Osteocyte (in vitro differentiated cells): Measurements from ENCODE around the gene WDR7. TPM values are rescaled to one million over a fixed set of nuclear protein-coding genes. Genes with fewer than 3 reads are reported as not detected.

Experiments
- DNase-seq: peaks from one replicate; pipeline ENCODE4 v3.0.0; 2021; ENCODE audit warnings: mixed read lengths; ENCODE audit not compliant: unreplicated experiment; ENCODE audit errors: extremely low spot score
- H3K27ac Mint-ChIP-seq: one replicate; pipeline ENCODE4 v1.8.0; 2021; ENCODE audit warnings: mild to moderate bottlenecking, mixed read lengths; ENCODE audit not compliant: unreplicated experiment
- H3K27me3 Mint-ChIP-seq: one replicate; pipeline ENCODE4 v1.8.0; 2021; ENCODE audit warnings: mixed read lengths; ENCODE audit not compliant: unreplicated experiment
- H3K36me3 Mint-ChIP-seq: one replicate; pipeline ENCODE4 v1.8.0; 2021; ENCODE audit warnings: mixed read lengths; ENCODE audit not compliant: unreplicated experiment
- H3K4me1 Mint-ChIP-seq: one replicate; pipeline ENCODE4 v1.8.0; 2021; ENCODE audit warnings: mixed read lengths; ENCODE audit not compliant: unreplicated experiment
- H3K4me3 Mint-ChIP-seq: one replicate; pipeline ENCODE4 v1.8.0; 2021; ENCODE audit warnings: mild to moderate bottlenecking, moderate library complexity, mixed read lengths; ENCODE audit not compliant: unreplicated experiment
- H3K9me3 Mint-ChIP-seq: one replicate; pipeline ENCODE4 v1.8.0; 2021; ENCODE audit warnings: mixed read lengths; ENCODE audit not compliant: unreplicated experiment
- CTCF ChIP-seq: fragments of 200-600 bp; sonication (generic); IDR thresholded peaks from 2 replicates; pipeline ENCODE4 v1.5.0; 2021; ENCODE audit warnings: antibody characterized with exemption, mild to moderate bottlenecking, moderate library complexity
- total RNA-seq: library from RNA; stranded (reverse); gene quantifications from 2 replicates; pipeline ENCODE4 v1.2.1, GENCODE V29; 2021

The WDR7 gene
- total RNA-seq, 1 donor from 2014 or later, result 25.9 TPM

- no peak for TF ChIP-seq CTCF
- Mint-ChIP-seq H3K36me3 (peaks cover 5% of the 10 kb centered on the region), H3K4me1 (no peaks in the 10 kb centered on the region), H3K27me3 (no peaks in the 10 kb centered on the region), H3K4me3 (no peak overlapping the region), H3K27ac (no peak overlapping the region), H3K9me3 (no peaks in the 10 kb centered on the region)
- no peak for DNase-seq
These were observed 323.0 kb downstream of the WDR7 start for GRCh38 chr18:56974141-56974540.

- no peak for TF ChIP-seq CTCF
These were observed 324.1 kb downstream of the WDR7 start for GRCh38 chr18:56975276-56975675.

GRCh38 chr18:56977309-56977708 lies 326.1 kb downstream of the WDR7 start:
- no peak for DNase-seq
- H3K9me3 Mint-ChIP-seq, result no peaks in the 10 kb centered on the region
- no peak overlapping the region for H3K27ac Mint-ChIP-seq
- no peak for TF ChIP-seq CTCF
- H3K4me1 Mint-ChIP-seq, result no peaks in the 10 kb centered on the region
- H3K4me3 Mint-ChIP-seq, result no peak overlapping the region
- peaks cover 9% of the 10 kb centered on the region for H3K36me3 Mint-ChIP-seq
- H3K27me3 Mint-ChIP-seq, result no peaks in the 10 kb centered on the region

More at GRCh38 chr18:56975276-56975675, 324.1 kb downstream of the WDR7 start:
- Mint-ChIP-seq H3K9me3 (no peaks in the 10 kb centered on the region), H3K36me3 (peaks cover 4% of the 10 kb centered on the region), H3K4me1 (no peaks in the 10 kb centered on the region), H3K27ac (no peak overlapping the region), H3K4me3 (no peak overlapping the region), H3K27me3 (no peaks in the 10 kb centered on the region)
- DNase-seq, result no peak

- H3K9me3 Mint-ChIP-seq, result no peaks in the 10 kb centered on the region
- no peak for DNase-seq
- no peaks in the 10 kb centered on the region for H3K4me1 Mint-ChIP-seq
- H3K36me3 Mint-ChIP-seq, result peaks cover 9% of the 10 kb centered on the region
- H3K27ac Mint-ChIP-seq, result no peak overlapping the region
- H3K27me3 Mint-ChIP-seq, result no peaks in the 10 kb centered on the region
- TF ChIP-seq CTCF, result no peak
- H3K4me3 Mint-ChIP-seq, result no peak overlapping the region
These were observed 326.6 kb downstream of the WDR7 start for GRCh38 chr18:56977771-56978170.

- no peak for DNase-seq
- no peaks in the 10 kb centered on the region for H3K27me3 Mint-ChIP-seq
- no peak for TF ChIP-seq CTCF
- H3K27ac Mint-ChIP-seq, result no peak overlapping the region
- no peak overlapping the region for H3K4me3 Mint-ChIP-seq
- H3K4me1 Mint-ChIP-seq, result no peaks in the 10 kb centered on the region
- H3K9me3 Mint-ChIP-seq, result no peaks in the 10 kb centered on the region
- peaks cover 9% of the 10 kb centered on the region for H3K36me3 Mint-ChIP-seq
These were observed 329.0 kb downstream of the WDR7 start for GRCh38 chr18:56980151-56980550.
